ENCODE data around the gene SMYD3. TPM values are rescaled to one million over a fixed set of nuclear protein-coding genes. Genes with fewer than 3 reads are reported as not detected.
"Not testable (repeated sequence)": the region's sequence is repeated elsewhere in the genome, so short reads cannot be mapped to it uniquely, and the experiment has no call there.

Gene SMYD3
- polyA plus RNA-seq, 1 donor, result 25.2 TPM

DNA sequence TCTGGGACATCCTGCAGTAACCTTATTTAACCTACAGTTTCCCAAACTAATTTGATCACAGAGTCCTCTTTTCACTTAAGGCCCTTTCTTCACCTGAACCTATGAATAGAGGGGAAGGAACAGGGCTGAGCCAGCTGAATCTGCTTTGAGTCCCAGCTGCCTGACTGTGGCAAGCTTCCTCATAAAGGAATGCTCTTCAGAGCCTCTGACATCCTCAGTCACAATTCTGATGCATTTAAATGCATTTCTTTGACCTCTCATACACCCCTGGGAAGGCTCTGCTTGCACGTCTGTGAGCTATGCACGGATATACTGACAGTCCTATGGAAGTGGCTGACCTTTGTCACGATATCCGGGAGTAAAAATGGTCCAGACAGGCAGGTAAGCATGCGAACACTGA, 673.1 kb downstream of the SMYD3 start:
- DNase-seq, result no peak

DNA sequence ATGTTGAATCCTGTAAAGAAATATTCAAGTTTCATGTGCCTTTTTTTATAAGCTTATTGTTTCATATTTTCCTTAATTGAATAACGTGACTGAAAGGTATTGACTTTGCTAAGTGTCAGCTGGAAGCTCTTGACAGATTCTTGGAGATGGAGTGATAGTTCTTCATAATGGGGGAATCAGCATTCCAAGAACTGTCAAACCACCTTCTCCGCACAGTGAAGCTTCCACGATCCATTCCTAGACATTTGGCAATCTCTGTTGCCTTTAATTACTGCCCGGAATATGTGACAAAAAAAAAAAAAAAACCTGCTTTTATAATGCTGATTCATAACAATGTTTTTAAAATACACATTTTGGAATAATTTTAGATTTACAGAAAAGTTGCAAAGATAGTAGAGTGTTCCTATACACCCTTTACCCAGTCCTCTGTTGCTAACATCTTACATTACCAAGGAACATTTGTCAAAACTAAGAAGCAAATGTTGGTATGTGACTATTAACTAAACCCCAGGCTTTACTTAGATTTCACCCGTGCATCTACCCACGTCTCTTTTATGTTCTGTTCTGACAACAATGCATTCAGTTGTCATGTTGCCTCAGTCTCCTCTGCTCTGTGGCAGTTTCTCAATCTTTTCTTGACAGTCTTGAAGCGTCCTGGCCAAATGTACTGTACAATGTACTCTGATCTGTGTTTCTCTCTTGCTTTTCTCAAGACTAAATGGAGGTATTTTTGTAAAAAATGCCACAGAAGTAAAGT, 674.1 kb downstream of the SMYD3 start:
- no peak for DNase-seq

GRCh38 chr1:245831518-245831917, 675.6 kb downstream of the SMYD3 start:
- no peak for DNase-seq

- no peak for DNase-seq
Measured at GRCh38 chr1:245829826-245830225, 677.3 kb downstream of the SMYD3 start.

DNA sequence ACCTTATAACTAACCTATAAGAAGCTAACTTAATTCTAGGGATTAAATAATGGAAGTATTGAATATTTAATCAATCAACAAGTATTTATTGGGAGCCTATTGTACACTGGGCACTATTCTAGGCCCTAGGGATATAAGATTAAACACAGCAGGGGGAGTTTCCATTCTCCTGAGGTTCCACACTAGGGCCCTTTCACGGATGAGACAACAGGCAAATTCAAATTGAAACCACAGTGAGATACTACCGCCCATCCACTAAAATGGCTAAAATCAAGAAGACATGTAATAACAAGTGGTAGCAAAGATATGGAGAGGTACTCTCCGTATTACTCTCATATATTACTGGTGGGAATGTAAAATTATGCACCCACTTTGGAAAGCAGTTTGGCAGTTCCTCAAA, 677.9 kb downstream of the SMYD3 start:
- no peak for DNase-seq

GRCh38 chr1:245827301-245827700, 679.8 kb downstream of the SMYD3 start:
- DNase-seq, result no peak

DNA sequence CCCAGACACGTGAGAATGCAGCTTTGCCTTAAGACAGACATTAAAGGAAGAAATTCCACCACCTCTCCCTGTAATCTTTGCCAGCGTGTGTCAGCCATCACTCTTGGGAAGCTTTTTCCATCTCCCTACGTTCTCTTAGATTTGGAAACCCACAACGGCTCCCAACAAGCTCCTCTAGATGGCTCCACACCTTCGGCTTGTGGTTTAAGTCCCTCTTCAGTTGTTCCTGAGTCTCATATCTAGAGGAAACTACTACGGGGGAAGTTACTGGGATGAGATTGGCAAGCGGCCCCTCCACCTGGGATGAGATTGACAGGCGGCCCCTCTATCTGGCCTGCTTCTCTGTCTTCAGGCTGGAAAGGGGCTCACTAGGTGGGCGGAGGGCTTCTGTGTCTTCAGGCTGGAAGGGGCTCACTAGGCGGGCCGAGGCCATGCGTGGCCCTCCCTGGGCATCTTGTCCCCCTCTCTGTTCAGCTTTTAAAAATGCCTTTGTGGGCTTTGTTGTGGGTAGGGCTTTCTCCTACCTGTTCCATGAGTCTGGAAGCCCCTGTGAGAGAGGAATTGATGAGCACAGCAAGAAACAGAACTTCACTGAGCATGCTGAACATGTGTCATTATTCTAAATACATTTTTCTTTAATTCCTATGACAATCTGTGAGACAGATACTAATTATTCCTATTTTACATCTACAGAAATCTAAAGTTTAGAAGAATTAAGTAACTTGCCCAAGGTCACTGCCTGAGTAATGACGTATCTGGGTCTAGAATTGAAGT, 681.8 kb downstream of the SMYD3 start:
- DNase-seq, result no peak

DNA sequence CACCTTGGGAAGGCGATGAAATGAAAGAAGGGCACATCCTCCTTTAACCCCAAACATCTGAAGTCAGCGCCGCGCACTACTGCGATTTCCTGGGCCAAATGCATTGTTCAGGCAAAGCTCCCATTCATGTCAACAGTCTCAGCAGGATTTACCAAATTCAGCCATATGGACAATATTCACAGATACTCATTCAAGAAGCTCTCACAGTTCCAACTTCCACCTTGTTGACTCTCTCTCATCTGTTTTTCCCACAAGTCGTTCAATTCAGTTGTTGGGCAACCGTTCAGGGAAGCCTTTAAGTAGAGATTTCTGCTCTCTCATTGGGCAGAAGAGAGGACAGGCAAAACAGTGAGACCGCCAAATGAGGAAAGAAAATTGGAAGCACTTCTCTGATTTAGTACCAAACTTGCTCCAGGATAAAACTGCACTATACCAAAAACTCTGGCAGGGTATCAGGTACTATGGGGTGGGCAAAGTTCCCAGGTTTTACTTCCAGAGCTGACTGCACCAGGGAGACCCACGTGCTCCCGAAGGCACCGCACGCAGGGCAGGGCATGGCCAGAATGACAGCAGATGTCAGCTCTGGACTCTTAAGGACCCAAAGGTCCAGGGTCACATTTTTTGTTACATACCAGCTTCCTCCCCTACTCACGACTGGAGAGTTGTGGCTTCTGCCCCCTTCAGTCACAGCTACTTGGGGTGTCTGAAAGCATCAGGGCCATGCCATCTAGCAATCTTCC, 683.5 kb downstream of the SMYD3 start:
- DNase-seq, result no peak

DNA sequence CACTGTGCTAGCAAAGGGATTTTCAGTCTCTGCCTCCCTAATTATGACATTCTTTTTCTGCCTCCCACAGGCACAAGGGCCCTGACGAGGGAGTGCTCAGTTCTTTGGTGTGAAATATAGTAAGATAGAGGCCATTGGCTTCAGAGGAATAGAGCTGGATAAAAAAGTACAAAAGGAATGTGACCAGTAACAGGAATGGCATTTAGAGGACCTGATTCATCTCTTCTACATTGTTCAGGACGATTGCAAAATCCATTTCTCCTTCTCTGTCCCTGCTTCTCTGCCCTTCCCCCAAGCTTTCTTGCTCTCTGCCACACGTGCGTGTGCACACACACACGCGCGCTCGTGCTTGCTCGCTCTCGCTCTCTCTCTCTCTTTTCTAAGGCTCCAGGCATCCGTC, 684.1 kb downstream of the SMYD3 start:
- no peak for DNase-seq

DNA sequence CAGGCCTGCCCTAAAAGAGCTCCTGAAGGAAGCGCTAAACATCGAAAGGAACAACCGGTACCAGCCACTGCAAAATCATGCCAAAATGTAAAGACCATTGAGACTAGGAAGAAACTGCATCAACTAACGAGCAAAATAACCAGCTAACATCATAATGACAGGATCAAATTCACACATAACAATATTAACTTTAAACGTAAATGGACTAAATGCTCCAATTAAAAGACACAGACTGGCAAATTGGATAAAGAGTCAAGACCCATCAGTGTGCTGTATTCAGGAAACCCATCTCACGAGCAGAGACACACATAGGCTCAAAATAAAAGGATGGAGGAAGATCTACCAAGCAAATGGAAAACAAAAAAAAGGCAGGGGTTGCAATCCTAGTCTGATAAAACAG, 688.7 kb downstream of the SMYD3 start:
- not testable (repeated sequence) for DNase-seq

- not testable (repeated sequence) for DNase-seq
Measured at GRCh38 chr1:245816496-245816895, 690.6 kb downstream of the SMYD3 start.

GRCh38 chr1:245814651-245815050, 692.4 kb downstream of the SMYD3 start:
- DNase-seq, result no peak

DNA sequence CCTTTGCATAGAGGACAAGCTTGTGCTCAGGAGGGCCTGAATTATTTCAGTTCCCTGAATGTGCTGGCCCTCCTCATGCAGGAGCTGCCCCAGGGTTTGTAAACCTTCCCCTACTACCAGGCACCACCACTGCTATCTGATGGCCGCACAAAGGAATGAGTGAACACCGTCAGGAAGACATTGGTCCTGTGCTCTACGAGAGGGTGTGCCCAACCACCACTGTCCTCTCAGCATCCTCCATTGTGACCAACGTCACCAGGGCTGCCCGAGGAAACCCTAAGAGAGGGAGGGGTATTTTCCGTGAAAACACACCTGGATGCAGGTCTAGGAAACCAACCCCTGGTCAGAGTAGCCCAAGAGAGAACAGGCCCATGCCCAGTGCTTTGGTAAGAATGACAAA, 694.8 kb downstream of the SMYD3 start:
- DNase-seq, result no peak

GRCh38 chr1:245810789-245811337, 696.2 kb downstream of the SMYD3 start:
- DNase-seq, result no peak

GRCh38 chr1:245810181-245810769, 696.8 kb downstream of the SMYD3 start:
- no peak for DNase-seq

DNA sequence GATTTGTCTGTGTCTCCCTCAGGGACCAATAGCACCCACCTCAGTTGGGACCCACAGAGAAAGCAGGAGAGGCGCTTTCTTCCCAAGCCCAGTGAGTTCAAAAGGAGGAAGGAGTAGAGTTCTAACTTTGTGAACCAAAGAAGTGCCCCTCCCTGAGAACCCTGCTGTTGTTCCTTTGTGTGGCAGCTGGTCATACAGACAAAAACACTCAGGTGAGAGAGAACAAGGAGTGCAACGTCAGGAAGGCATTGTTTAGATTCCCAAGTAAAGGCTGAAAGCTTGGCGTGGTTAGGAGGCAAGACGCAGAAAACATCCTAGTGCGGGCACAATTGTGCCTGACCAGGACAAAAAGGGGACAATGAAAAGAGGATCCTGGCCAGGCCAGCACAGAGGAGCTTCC, 697.7 kb downstream of the SMYD3 start:
- no peak for DNase-seq

GRCh38 chr1:245807954-245808719, 698.9 kb downstream of the SMYD3 start:
- no peak for DNase-seq

- DNase-seq, result no peak
Measured at GRCh38 chr1:245807306-245807705, 699.8 kb downstream of the SMYD3 start.

GRCh38 chr1:245805532-245805931, 701.5 kb downstream of the SMYD3 start:
- no peak for DNase-seq

DNA sequence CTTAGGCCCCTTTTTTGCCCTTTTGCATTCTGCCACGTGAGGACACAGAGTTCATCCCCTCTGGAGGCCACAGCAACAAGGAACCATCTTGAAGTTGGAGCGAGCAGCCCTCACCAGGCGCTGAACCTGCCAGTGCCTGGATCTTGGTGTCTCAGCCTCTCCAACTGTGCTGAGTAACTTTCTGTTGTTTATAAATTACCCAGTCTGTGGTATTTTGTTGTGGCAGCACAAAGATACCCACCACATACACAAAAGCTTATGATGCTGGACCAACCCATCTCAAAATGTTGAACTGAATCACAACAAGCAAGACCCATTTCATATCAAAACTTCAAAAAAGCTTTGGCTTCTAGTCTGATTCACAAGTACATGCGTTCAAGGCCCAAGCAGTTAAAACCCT, 702.4 kb downstream of the SMYD3 start:
- DNase-seq, result no peak

GRCh38 chr1:245803666-245804037, 703.4 kb downstream of the SMYD3 start:
- no peak for DNase-seq
